HG02870 (cell line): ENCODE measurements around the gene MRGPRD.

Source experiments
- ATAC-seq: cut with Tn5 transposase; IDR thresholded peaks from one replicate; pipeline ENCODE4 v1.9.1; 2021; ENCODE audit warnings: mild to moderate bottlenecking, moderate library complexity; ENCODE audit not compliant: unreplicated experiment

MRGPRD gene

GRCh38 chr11:68970921-68971636, 9.7 kb downstream of the MRGPRD start:
- no peak for ATAC-seq

GRCh38 chr11:68969386-68969785, 11.4 kb downstream of the MRGPRD start:
- no peak for ATAC-seq

GRCh38 chr11:68968306-68969250, 12.2 kb downstream of the MRGPRD start:
- no peak for ATAC-seq

GRCh38 chr11:68966894-68967780, 13.6 kb downstream of the MRGPRD start:
- ATAC-seq, result no peak

GRCh38 chr11:68965901-68966853, 14.6 kb downstream of the MRGPRD start:
- no peak for ATAC-seq

- ATAC-seq, result no peak
Measured at GRCh38 chr11:68963779-68964178, 17.0 kb downstream of the MRGPRD start.

GRCh38 chr11:68962527-68963250, 18.1 kb downstream of the MRGPRD start:
- ATAC-seq, result no peak

- ATAC-seq, result no peak
Measured at GRCh38 chr11:68961245-68961644, 19.5 kb downstream of the MRGPRD start.

- ATAC-seq, result no peak
Measured at GRCh38 chr11:68960294-68961071, 20.3 kb downstream of the MRGPRD start.

GRCh38 chr11:68959465-68960293, 21.1 kb downstream of the MRGPRD start:
- ATAC-seq, result no peak

- no peak for ATAC-seq
Measured at GRCh38 chr11:68958211-68958610, 22.6 kb downstream of the MRGPRD start.

- ATAC-seq, result no peak
Measured at GRCh38 chr11:68956547-68957254, 24.1 kb downstream of the MRGPRD start.

GRCh38 chr11:68956142-68956541, 24.6 kb downstream of the MRGPRD start:
- ATAC-seq, result no peak

- no peak for ATAC-seq
Measured at GRCh38 chr11:68955607-68955958, 25.2 kb downstream of the MRGPRD start.

- ATAC-seq, result no peak
Measured at GRCh38 chr11:68954836-68955606, 25.8 kb downstream of the MRGPRD start.

GRCh38 chr11:68950762-68951161, 30.0 kb downstream of the MRGPRD start:
- no peak for ATAC-seq
